NCI-H187 treated with DMSO at 0.1 percent for 48 hours (cell line): ENCODE measurements around the gene DPF3.

Source experiments
- DNase-seq: peaks from one replicate; lab custom pipeline; 2025; lab: John Stamatoyannopoulos, UW

DPF3 gene

DNA sequence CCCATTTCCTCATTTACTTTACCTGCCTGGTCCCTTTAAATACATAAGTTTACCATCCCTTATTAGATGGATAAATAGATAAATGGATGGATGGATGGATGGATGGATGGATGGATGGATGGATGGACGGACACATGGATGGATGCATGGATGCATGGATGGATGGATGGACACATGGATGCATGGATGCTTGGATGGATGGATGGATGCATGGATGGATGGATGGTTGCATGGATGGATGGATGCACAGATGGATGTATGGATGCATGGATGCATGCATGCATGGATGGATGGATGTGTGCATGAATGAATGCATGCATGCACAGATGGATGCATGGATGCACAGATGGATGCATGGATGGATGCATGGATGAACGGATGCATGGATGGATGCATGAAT, 93.6 kb downstream of the DPF3 start:
- no peak for DNase-seq

DNA sequence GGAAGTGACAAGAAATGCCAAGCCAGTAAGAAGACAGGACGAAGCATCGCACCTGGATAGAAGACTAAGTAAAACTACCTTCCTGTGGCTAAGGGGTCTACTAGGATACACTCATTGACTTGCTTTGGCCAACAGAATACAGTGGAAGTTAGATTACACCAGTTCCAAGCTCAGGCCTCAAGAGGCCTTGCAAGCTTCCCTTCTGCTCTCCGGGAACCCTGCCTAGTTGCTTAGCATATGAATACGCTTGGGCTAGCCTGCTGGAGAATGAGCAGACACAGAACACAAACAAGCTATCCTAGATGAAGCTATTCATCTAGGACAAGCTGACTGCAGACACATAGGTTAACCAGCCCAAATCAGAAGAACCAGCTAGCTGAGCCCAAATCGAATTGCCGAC, 97.0 kb downstream of the DPF3 start:
- DNase-seq: no peak

DNA sequence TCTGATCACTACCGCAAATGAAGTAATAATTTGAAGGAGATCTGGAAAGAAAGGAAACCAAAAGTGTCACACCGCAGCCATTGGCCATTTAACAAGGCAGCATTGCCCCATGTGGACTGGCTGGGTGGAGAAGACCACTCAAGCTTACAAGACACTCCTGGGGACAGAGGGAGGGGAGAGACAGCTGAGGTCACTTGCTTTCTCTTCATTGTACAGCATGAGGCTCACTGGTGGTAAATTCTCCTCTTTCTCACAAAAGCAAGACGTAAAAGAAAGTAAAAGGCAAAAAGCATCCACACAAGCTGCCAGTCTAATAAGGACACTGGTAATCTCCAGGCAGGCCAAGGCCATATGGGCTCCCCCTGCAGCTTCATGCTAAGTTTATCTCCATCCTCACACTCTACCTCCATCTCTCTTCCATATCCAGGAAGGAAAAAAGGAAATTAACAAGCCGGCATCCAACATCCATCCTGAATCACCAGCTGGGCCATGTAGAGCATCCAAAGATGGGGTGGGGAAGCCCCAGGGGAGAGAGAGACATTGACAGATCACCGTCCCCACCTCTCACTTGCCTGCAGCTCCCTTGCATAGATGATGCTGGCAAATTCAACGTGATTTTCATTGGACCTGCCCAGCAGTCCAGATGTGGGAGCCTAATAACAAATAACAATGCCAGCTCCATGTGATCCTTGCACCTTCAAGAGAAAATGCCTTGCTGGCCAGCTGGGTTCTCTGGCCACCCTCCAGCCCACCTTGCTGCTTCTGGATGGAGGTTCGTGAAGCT, 100.6 kb downstream of the DPF3 start:
- no peak for DNase-seq

DNA sequence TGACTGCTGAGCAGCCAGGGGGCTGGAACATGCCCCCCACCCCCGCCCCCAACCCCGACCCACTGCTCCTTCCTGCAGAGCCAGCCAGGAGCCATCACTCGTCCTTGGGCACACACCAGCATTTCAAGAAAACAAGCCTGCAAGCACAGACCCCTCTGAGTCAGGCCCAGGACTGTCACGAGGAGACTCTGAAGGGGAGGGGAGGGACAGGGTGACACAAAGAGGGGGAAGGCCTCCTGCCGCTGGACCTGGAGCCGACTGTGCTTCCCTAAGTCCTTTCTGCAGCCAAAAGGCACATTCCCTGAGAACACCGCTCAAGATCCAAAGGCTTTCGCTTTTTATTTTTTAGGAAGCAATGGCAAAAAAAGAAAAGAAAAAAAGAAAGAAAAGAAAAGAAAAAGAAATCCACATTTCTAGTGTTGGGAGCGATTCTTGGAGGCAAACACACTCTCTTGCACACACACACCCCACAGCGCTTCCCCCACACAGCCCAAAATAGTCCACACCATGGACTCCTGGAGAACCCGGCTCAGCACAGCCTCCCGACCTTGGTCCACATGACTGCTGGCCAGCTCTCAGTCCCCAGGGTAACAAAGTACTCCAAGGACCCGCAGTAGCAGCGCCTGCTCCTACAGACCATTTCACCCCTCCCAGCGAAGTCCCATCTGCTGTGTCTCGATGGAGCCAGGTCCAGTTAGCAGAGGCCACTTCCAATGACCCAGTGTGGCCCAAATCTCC, 101.7 kb downstream of the DPF3 start:
- DNase-seq: no peak

DNA sequence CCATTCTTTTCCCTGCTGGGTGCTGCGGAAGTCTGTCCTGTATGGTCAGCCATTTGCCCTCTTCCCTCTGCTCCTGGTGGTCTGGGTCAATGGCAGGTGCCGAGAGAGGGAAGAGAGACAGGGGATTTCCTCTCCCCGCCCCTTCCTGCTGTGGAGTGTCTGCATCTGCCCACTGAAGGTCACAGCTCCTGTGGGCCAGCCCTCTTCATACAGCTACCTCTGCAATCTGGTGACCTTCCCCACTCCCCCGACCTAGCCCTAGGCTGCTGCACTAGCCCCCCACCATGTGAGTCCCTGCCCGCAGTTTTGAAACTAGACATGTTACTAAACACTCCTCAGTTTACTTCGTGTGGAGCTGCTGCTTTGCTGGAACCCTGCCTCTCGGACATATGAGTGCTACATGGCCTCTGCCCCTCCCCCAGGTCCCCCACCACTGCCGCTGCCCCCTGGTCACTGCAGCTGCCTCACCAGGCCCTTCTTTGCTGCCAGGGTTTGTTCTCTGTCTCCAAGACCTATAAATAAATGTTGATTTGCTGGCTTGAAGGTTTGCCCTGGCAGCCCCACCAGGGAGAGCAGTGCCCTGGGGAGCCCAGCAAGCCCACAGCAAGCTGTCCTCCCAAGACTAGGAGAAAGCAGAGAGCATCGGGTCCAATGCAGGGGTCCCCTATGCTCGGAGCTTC, 102.9 kb downstream of the DPF3 start:
- no peak for DNase-seq

DNA sequence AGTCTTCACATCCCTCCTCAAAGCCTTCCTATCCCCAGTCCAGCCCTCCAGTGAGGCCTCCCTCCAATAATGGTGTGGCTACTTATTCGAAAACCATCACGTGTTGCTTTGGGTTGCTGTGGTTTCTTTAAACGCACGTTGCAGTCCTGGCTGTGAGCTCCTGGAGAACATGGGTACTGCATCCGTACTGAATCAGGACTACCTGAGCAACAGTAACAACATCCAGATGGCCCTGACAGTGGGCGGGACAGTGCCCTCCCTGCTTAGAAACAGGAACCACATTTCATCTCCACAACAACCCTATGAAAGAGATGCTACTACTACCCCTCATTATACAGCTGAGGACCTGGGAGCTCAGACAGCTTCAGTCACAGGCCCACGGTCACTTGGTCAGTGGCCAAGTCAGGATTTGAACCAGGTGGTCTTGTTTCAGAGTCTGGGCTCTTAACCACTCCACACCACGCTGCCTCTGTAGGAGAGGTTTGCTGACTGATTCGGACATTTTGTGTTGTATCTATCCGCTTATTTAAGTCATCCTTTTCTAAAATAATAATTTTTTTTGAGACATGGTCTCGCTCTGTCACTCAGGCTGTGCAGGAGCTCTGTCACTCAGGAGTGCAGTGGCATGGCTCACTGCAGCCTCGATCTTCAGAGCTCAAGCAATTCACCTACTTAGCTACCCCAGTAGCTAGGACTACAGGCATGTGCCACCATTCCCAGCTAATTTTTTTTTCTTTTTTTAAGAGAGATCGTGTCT, 104.8 kb downstream of the DPF3 start:
- DNase-seq: no peak

DNA sequence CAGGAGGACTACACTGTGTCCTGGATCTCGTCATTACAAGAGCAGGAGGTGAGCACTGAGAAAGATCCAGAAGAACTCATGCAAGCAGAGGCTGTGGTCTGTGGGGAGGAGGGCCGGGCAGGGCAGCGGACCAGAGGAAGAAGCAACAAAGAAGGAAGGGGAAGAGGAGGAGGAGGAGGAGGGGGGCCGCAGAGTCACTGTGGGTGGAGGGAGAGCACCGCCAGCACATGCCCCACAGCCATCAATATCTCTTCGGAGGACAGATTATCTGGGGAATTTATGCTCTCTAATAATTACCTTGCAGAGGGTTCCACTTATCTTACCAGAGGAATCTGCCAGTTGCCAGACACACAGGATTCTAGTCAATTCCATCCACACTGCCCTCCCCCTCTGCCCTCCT, 105.6 kb downstream of the DPF3 start:
- DNase-seq: no peak

DNA sequence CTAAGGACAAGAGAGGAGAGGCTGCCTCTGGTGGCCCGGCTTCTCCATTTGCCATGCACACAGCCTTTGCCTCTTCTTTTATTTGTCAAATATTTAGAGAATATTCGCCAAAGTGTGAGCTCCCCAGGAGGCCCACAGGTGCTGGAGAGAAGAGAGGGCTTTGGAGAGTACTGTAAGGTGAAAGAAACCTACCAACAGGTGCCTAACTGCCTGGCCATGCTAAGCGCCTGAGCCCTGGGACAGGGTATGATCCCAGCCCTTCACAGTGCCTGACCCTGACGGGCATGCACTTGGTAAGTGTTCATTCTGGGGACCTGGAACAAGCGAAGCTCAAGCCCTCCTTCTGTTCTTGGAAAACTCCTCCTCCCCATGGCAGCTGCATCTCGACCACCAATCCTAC, 106.1 kb downstream of the DPF3 start:
- no peak for DNase-seq

DNA sequence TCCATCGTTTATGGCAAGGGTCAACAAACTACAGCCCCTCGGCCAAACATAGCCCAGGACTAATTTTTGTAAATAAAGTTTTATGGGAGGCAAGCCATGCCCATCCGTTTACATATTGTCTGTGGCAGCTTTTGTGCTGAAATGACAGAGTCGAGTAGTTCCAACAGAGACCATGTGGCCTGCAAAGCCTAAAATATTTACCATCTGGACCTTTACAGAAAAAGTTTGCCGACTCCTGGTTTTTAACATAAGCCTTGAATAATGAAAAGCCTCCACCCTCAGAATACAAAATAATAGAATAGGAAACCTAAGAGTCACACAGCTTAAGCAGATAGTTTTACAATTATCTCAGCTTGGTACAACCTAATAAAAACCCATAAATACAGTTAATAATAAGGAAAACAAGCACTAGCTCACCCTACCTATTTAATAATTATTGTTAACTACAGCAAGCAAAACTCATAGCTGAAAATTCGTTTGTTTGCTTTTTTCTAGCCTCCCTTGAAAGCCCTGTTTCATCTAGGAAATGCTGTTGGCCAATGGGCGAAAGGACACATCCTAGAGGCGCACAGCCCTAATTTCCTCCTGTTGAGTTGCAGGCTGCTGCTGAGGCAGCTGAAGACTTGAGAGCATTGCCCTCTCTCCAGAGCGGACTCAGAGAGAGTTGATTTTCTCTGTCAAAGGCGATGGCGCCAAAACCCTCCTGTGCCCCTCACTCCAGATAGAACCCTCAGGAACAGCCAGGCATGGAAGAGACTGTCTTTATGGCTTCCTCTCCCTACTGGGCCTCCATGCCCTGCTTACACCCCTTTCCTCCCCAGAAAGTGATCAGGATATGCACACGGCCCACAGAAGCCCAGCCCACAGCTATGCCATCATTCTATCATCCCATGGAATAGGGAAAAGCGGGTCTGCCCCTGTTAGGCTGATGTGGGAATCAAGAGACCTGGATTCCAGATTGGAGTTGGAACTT, 107.2 kb downstream of the DPF3 start:
- no peak for DNase-seq

DNA sequence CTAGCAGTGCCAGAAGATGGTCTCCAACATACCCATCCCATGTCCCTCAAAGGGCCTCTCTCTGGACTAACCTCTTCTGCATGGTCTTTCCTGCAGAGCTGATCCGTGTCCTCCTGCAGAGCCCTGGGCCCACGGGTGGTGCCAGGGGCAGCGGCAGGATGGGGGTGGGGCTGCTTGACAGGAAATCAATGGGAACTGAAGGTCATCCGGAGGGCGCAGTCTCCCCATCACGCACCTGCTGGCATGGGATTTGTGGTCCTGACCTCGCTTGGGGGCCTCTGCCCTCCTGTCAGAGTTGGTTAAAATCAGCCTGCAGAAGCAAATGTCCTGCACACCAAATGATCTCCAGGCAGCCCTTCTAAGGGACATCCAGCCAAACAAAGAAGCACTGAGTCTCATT, 110.2 kb downstream of the DPF3 start:
- no peak for DNase-seq

DNA sequence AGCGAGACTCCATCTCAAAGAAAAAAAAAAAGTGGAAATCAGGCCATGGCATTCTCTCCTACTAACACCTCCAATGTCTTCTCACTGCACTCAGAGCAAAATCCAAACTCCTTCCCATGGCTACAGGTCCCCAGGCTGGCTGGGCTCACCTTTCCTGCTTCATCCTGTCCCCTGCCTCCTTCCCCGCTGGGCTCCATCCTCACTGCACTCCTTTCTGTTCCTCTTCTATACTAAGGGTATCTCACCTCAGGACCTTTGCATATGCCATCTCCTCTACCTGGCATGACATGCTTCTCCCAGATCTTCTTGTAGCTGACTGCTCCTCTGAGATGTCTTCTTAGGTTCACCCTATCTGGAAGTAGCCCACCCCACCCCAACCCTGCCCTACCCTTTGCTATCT, 111.1 kb downstream of the DPF3 start:
- no peak for DNase-seq

DNA sequence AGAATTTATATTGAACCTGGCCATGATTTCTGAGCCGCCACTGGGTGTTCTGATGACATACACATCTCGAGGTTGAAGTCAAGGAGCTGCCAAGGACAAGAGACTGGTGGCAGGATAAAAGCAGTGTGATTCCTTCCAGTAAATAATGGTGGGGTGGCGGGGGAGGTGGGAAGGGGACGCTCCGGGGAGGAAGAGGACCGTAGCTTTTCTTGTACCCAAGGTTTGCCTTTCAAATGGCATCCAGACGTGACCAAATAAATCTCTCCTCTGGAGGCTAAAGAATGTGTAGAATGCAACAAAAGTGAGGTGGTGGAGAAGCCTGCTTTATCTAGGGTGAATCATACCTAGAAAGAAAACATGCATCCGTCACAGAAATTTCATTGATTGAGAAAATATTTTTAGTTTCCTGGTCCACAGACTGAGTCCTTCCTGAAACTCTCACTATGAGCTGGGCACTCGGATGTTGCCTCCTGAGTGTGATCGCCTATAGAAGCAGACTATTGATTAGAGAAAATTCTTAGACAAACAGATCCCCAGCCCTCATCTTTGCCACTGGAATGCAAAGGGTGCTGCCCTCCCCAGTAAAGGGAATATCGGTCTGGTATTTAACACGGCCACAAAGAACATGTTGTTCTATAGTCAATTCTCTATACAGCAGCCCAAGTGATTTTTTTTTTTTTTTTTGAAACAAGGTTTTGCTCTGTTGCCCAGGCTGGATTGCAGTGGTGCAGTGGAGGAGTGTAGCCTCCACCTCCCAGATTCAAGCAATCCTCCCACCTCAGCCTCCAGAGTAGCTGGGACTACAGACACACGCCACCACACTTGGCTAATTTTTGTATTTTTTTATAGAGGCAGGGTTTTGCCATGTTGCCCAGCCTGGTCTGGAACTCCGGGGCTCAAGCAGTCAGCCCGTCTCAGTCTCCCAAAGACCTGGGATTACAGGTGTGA, 112.1 kb downstream of the DPF3 start:
- no peak for DNase-seq

DNA sequence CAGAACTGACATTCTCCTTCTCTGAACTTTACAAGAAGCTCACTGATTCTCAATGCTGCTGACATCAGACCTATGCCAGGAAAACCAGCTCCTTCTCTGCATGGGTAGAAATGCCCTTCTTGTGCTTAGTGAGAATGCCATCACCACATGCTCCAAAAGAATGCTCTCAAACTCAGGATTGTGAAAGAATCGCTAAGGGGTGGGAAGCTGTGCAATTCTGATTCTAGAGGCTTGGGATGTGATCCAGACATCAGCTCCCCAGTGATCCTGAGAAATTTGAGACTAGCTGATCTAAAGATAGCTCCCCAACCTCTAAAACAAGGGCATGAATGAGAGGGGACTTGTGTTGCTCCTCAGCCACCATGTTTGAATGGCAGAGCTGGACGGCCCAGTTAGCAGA, 113.2 kb downstream of the DPF3 start:
- DNase-seq: no peak

DNA sequence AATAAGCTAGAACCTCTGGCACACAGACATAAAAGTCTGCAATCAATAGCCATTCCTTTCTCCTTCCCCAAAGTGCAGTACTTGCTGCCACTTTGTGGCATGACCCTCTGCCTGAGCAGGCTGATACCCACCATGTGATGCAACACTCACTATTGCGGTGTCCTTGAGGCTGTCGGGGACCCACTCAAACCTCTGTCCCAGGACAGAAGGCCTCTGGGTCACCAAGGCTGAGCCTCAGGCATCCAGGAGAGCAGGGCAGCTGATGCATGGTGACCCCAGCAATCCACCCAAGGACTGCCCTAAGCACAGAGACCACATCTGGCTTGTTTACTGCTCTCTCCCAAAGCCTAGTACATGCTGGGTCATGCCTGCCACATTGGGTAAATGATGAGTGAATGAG, 114.2 kb downstream of the DPF3 start:
- no peak for DNase-seq

DNA sequence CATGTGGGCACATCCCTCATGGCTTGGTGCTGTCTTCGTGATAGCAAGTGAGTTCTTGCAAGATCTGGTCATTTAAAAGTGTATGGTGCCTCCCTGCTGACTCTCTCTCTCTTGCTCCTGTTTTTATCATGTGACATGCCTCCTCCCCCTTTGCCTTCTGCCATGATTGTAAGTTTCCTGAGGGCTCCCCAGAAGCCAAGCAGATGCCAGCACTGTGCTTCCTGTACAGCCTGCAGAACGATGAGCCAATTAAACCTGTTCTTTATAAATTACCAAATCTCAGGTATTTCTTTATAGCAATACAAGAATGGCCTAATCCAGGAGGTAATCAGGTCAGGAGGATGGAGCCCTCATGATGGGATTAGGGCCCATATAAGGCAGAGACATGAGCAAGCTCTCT, 116.3 kb downstream of the DPF3 start:
- no peak for DNase-seq

DNA sequence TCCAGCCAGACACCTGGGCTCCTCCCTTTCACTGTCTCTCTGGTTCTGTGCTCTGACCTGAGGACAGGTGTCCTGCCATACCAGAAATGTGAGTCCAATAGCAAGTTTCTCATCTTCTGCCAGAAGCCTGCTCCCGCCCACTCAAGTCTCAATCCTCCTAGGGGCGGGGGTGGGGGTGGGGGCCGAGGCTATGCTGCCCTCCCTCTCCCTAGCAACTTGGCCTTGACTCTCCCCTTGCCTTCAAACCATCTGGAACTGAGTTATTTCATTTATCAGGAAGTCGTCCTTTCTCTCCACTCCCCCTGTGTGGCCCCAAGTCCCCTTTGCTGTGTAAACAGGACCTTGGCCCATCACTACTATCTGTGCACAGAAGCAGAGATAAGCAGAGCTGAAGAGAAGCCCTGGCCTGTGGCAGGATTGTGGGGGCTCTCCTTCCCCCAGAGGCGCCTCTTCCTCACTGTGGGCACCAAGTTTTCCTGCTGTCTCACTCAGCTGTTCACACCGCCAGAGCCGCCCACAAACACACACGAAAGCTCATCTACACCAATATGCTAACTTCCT, 117.1 kb downstream of the DPF3 start:
- no peak for DNase-seq

DNA sequence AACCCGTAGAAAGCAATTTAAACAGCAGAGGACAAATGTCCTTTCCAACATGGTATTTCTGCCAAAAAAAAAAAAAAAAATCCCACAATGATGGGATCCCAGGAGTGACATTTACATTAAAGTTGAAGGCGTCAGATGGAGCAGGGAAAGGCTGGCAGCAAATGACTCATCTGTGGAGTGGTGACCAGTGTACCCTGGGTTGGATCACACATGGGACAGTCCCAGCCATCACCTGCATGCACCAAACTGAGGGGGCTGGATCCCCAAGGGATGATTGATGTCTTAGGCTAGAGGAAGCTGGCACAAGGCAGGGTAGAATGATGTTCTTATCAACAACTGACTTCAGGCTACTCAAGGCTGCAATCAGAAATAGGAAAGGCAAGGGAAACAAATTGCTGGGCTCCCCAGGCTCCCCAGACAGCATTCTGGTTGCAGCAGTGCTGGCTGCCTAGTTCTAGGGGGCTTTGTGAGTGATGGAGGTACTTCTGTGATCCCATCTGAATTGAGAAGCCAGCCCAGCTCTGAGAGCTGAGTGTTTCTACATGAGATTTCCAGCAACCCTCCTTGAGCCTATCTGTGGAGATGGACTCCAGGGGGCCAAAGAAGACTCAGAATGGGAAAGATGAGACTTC, 117.9 kb downstream of the DPF3 start:
- no peak for DNase-seq

DNA sequence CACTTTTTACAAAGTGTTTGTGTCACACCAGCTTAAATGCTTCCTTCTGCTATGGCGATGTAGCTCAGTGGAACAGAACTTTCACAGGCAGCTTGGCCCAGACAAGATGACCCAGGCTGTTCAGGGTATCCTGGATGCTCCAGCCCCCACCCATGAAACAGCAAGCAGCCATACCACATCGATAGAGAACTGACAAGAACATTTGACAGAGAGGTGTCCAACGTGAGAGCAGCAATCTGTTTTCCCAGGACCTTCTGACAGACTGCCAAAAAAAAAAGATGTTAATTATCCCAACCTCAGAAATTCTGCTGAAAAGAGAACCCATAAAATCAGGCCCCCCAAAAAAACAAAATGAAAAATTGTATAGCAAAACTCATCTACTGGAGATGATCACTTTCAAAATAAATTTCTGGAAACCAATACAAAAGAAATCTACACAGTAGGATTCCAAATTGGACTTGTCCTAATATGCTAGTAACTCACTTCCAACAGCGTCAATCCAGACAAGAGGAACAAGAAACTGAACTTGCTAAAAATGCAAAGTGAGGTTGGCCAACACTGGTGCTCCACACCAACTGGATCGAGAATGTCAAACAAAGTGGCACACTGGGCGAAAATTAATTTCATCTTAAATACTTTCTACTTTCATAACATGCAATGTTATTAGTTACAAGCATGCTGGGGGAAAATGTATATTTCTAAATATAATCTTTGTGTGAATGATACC, 118.8 kb downstream of the DPF3 start:
- DNase-seq: no peak

DNA sequence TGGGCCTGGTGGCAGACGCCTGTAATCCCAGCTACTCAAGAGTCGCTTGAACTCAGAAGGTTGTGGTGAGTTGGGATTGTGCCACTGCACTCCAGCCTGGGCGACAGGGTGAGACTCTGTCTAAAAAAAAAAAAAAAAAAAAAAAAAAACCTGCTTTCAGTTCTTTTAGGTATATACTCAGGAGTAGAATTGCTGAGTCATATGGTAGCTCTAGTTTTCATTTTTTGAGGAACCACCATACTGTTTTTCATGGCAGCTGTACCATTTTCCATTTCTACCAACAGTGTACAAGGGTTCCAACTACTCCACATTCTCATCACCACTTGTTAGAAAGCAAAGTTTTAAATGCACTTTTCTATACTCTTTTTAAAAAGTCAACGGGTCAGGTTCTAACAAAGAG, 119.8 kb downstream of the DPF3 start:
- DNase-seq: no peak
